Kidney (tissue), 14 donors: ENCODE measurements around the gene MAPK8. TPM values are rescaled to one million over a fixed set of nuclear protein-coding genes. Genes with fewer than 3 reads are reported as not detected.

ENCODE experiments used
- DNase-seq, 5 donors: peaks; one replicate each; pipeline ENCODE4 v3.0.0-alpha.2; 2013 to 2020
- FAIRE-seq: peaks from 2 replicates; lab custom pipeline; 2012; peaks lifted over from hg19 to GRCh38; lab: Jason Lieb, UNC
- H3K27ac ChIP-seq, 2 donors: one replicate each; pipeline ENCODE4 v1.7.0; 2013; ENCODE audit warnings: low read depth in 2 of 2, low read length in 2 of 2, inconsistent platforms in 1 of 2
- H3K27me3 ChIP-seq: one replicate; pipeline ENCODE4 v1.7.1; 2013; ENCODE audit warnings: low read length, inconsistent platforms; ENCODE audit not compliant: control insufficient read depth, insufficient read depth
- H3K36me3 ChIP-seq, 3 donors: one replicate each; pipeline versions ENCODE4 v1.7.0 to v1.7.1; 2013; ENCODE audit warnings: low read length in 3 of 3, control low read depth in 1 of 3, inconsistent platforms in 1 of 3; ENCODE audit not compliant: insufficient read depth in 3 of 3, control insufficient read depth in 2 of 3
- H3K4me1 ChIP-seq, 3 donors: one replicate each; pipeline versions ENCODE4 v1.7.0 to v1.7.1; 2013; ENCODE audit warnings: low read length in 3 of 3, inconsistent platforms in 1 of 3, low read depth in 1 of 3; ENCODE audit not compliant: control insufficient read depth in 2 of 3, insufficient read depth in 2 of 3
- H3K4me3 ChIP-seq, 3 donors: one replicate each; pipeline versions ENCODE4 v1.7.0 to v1.8.1; 2013; ENCODE audit warnings: low read length in 3 of 3, control low read depth in 1 of 3, inconsistent platforms in 1 of 3
- H3K9ac ChIP-seq, 3 donors: one replicate each; pipeline versions ENCODE4 v1.7.0 to v1.7.1; 2013; ENCODE audit warnings: low read length in 3 of 3, control low read depth in 1 of 3, inconsistent platforms in 1 of 3
- H3K9me3 ChIP-seq, 3 donors: one replicate each; pipeline versions ENCODE4 v1.7.0 to v1.7.1; 2013; ENCODE audit warnings: low read length in 3 of 3, control low read depth in 1 of 3, inconsistent platforms in 1 of 3; ENCODE audit not compliant: control insufficient read depth in 2 of 3, insufficient read depth in 1 of 3
- CTCF ChIP-seq: IDR thresholded peaks from 3 replicates; pipeline ENCODE4 v1.5.1; 2012; ENCODE audit warnings: mild to moderate bottlenecking, moderate library complexity, borderline replicate concordance; ENCODE audit not compliant: insufficient read depth; ENCODE audit errors: extremely low read depth
- intact Hi-C: fragments of 100-400 bp; cut with DNase I; formaldehyde crosslinking; loops from one replicate; pipeline ENCODE4 v1.11.1; 2022
- polyA plus RNA-seq: library from polyadenylated mRNA; stranded (reverse); fragments of 350-450 nt; fragmentation: Illumina TruSeq; extraction: RNeasy Lipid Tissue Mini Kit (QIAGEN cat#74804); gene quantifications from one replicate; pipeline ENCODE4 v1.2.3, GENCODE V29; 2014; ENCODE audit warnings: low read depth, low replicate concordance; ENCODE audit not compliant: insufficient read depth
- total RNA-seq: library from RNA; stranded (reverse); fragmentation: NEBNext Ultra II Directional; extraction: Animal tissue kit (Norgen Biotek cat#: 25700); gene quantifications from one replicate; pipeline ENCODE4 v1.2.1, GENCODE V29; 2021
- donor health status: control.
- donor health status: control.
- donor health status: control.
- donor health status: control.
- donor health status: control.
- donor health status: DM: yes; HTN: yes; CAD: no.
- donor health status: Normal renal cell carcinoma (clear cell type).

Gene MAPK8
- total and polyA plus RNA-seq, 2 donors from 2014 or later, result 17.0 to 36.7 TPM

- H3K27ac ChIP-seq, result no peak overlapping the region
- FAIRE-seq, result no peak
These were observed 93.8 kb downstream of the MAPK8 start for GRCh38 chr10:48400129-48400849.

DNA sequence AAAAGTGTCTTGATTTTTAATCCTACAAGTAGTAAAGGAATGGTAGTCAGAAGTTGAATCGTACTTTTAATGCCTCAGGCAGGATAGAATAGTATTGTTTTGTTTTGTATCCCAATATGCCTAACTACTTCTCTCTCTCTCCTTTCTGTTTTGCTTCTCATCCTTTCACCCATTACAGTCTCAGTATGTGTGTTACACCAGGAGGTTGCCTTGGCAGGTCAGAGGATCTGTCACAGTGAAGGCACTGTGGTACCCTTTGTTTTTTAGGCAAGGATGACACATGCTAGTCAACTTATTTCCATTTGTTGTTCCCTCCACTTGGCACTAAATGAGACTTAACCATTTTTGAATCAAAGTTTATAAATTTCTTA lies 94.4 kb downstream of the MAPK8 start:
- intact Hi-C loops, result no loop called here
- H3K9me3 ChIP-seq, result no peaks in the 10 kb centered on the region
- TF ChIP-seq CTCF, result no peak
- H3K9ac ChIP-seq, result no peak overlapping the region
- no peak overlapping the region for H3K4me3 ChIP-seq
- FAIRE-seq (no peak), DNase-seq (no peak)
- peaks cover 0 to 9% (median 7%) of the 10 kb centered on the region in 3 donors for H3K4me1 ChIP-seq
- H3K36me3 ChIP-seq, result no peaks in the 10 kb centered on the region
- H3K27ac ChIP-seq, result no peak overlapping the region
- H3K27me3 ChIP-seq, result no peaks in the 10 kb centered on the region

More at GRCh38 chr10:48400129-48400849, 93.8 kb downstream of the MAPK8 start:
- Histone ChIP-seq H3K4me3 (no peak overlapping the region), H3K27me3 (no peaks in the 10 kb centered on the region), H3K4me1 (peaks cover 0 to 9% (median 7%) of the 10 kb centered on the region in 3 donors), H3K9me3 (no peaks in the 10 kb centered on the region), H3K9ac (no peak overlapping the region), H3K36me3 (no peaks in the 10 kb centered on the region)
- TF ChIP-seq CTCF, result no peak
- DNase-seq, result no peak
- intact Hi-C loops, result no loop called here

- Histone ChIP-seq H3K4me3 (no peak overlapping the region), H3K27me3 (no peaks in the 10 kb centered on the region), H3K9me3 (no peaks in the 10 kb centered on the region), H3K36me3 (peaks cover 0 to 3% (median 3%) of the 10 kb centered on the region in 3 donors), H3K4me1 (peaks cover 0 to 3% (median 1%) of the 10 kb centered on the region in 3 donors), H3K27ac (no peak overlapping the region), H3K9ac (no peak overlapping the region)
- FAIRE-seq (no peak), DNase-seq (no peak)
- TF ChIP-seq CTCF, result no peak
- intact Hi-C loops, result no loop called here
These were observed 98.2 kb downstream of the MAPK8 start for GRCh38 chr10:48404646-48405045.
